Stimulated activated CD8-positive, alpha-beta memory T cell treated with anti-CD3 and anti-CD28 coated beads, Interleukin-15, amount 100 ng/mL, for 24 hours (primary cell): ENCODE data around the gene ACTA2.
A peak's percentile ranks its signal among the peaks of the same experiment; 100 is the strongest.

Experiments used
- DNase-seq: peaks from one replicate; pipeline ENCODE4 v3.0.0-alpha.2; 2020; ENCODE audit warnings: low read depth

The ACTA2 gene

DNA sequence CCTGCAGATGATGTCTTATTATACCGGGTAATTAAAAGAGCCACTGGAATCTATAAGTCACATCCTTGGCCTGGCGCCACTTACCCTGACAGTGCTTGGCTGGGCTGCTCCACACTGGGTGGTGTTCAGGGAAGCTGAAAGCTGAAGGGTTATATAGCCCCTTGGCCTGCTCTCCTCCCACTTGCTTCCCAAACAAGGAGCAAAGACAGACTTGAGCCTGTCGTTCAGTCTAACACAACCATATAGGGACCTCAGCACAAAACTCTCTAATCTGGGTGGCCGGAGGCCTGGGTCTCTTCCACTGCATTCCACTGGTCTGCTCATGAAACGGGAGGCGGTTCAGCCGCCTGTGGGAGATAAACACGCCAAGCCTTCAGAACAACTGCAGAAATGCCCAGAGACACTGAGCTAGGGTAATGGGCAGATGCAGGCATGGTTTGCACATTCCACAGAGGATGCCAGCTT lies at the start of gene ACTA2:
Gene ACTA2 (minus strand): TSS at position 127 of the 465 bp plus-strand sequence. CDS start 3,843 bp downstream, outside the sequence.
- DNase-seq = no peak

DNA sequence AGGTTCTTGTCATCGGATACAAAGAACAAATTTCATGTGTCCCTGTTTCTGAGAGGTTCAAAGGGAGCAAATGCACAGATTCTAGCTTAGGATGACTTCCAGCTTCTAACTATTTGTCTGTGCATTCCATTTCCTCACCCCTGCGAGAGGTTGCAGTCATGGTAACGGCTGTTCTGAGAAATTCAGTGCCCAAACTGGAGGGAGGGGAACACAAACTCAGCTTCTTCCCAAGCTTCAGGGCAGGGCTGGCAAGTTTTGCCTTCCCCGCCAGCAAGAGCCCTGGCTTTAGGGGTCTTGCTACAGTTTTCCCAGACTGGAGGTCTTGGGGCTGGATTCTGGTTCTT lies 49.1 kb upstream of the ACTA2 start:
- DNase-seq = no peak

DNA sequence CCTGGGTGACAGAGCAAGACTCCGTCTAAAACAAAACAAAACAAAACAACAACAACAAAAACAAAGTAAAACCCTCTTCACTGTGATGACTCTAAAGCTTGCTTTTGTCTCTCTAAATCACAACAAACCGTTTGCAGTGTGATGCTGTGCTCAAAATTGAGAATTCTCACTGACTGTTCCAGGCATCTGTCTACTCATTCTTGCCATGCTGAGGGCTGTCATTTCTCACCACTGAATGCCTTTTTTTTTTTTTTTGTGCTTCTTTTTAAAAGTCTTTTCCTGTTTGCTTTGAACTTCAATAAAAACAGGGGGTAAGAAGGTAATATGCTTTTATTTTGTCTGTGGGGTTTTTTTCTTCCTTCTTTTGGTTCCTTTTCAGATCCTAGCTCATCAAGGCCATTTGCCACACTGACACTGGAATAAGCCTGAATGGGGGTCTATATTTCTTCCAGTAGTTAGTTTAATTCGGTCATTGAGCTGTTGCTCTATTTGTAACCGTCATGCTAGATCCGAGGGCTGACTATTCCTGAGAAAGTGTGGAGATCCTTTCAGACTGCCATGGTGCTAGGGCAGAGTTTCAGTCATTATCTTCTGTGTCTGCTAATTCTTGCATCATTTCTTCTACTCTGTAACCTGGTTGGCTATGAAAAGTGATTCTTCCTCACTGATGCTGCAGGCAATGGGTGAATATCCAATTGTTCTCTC lies 48.6 kb upstream of the ACTA2 start:
- DNase-seq = no peak

DNA sequence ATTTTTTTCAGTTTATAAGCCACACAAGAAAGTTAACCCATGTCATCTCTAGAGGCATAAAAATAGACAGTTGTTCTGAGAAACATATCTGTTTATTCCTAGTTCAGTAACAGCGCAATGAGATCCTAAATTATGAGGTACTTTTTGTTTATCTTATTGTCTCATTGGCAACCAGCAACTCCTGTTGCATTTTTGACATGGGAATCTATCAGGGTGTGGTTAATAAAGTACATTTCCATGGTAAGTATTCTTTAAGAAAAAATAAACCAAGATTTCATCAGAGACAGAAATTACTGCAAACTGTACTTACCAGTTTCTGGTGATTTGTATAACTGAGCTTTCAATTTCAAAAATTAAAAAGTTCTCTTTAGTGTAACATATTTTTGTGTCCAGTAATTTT lies 47.1 kb upstream of the ACTA2 start:
- no peak for DNase-seq

DNA sequence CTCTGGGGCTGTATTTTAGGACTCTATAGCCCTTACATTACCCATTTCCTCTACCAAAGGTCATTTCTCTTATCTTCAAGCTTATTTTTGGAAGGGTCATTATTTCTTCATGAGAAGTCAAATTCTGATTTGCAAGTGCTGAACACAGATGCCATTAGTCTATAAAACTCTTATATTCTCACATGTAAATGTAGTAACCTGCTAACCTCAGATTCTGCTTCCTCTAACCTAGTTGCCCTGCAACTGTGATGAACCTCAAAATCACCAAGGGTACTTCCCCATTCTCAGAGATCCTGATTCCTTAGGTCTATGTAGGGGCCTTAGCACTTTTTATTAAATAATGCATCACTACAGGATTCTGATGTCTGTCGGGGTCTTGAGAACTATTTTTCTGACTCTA lies 44.4 kb upstream of the ACTA2 start:
- no peak for DNase-seq

DNA sequence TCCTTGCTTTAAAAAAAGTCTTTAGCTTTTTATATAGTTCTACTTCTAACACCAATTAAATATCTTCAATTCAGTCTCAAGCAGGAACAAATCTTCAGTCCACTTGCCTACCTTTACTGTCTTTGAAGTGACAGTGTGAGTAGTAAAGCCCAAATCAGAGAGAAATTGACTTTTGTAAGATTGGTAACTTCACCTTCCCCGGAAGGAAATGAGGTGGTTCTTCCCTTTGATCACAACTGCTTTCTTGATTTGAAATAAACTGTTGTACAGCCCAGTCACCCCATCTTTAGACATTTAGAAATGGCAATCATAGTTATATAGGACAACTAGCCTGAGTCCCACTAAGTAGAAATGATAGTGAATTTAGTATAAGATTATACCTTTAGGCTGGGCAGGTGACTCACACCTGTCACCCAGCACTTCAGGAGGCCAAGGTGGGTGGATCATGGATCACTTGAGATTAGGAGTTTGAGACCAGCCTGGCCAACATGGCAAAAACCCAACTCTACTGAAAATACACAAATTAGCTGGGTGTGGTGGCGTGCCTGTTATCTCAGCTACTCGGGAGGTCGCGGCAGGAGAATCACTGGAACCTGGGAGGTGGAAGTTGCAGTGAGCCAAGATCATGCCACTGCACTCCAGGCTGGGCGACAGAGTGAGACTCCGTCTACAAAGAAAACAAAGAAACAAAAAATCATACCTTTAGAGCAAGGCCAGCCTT lies 42.7 kb upstream of the ACTA2 start:
- no peak for DNase-seq

DNA sequence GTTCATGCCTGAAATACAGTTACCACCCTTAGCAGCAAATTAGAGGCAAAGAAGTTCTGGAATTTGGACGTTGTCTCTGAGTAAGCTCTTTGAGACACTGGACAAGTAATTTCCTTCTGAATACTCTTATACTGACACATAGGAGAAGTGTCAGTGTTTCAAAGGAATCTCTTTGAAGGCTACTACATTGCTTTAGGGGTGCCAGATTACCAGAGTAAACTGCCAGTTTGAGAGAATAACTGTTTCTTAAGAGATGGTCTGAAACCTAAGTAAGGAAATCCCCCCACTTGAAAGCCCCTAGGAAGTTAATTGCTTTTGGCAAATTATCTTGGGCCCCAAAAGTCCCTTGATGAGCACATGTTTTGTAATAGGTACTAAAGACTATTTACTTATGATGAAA lies 41.4 kb upstream of the ACTA2 start:
- no peak for DNase-seq

DNA sequence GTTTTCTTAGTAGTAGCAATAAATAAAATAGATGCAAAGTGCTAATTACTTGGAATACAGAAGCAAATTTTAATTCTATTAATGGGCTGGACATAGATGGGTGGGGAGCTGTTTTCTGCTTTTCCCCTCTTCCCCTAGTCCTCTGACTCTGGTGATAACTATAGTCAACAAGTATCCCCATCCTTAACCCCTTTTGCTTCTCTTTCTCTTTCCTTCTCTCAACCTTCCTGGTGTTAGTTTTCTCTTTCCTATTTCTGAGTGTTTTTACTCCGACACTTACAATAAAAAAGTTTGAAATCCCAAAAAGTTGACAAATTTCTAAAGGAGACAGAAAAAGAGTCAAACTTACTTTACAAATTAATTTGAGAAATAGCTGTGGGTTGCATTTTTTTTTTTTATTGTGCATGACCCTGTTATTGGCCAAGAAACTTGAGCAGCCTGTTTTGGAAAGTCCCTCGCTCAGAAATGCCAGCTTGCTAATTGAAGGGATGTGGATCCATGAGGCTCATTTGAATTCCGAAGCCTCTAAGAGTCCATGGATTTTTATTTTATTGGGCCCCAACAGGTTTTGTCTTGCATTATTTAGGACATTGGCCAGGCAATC lies 40.5 kb upstream of the ACTA2 start:
- no peak for DNase-seq

DNA sequence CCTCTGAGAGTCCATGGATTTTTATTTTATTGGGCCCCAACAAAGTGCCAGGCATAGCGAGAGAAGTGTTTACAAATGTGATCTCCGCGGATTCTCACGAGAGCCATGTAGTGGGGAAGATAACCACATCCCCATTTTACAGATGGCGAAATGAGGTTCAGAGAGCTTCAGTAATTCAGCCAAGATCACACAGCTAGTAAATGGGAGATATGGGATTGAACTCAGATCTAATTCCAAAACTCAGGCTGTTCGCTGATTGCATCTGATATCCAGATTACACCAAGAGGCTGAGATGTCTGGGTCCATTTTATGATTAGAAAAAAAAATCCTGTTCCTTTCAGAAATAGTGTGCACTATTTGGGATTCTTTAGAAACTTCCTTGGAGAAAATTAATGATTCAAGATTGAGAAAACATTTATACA lies 39.3 kb upstream of the ACTA2 start:
- DNase-seq = no peak

DNA sequence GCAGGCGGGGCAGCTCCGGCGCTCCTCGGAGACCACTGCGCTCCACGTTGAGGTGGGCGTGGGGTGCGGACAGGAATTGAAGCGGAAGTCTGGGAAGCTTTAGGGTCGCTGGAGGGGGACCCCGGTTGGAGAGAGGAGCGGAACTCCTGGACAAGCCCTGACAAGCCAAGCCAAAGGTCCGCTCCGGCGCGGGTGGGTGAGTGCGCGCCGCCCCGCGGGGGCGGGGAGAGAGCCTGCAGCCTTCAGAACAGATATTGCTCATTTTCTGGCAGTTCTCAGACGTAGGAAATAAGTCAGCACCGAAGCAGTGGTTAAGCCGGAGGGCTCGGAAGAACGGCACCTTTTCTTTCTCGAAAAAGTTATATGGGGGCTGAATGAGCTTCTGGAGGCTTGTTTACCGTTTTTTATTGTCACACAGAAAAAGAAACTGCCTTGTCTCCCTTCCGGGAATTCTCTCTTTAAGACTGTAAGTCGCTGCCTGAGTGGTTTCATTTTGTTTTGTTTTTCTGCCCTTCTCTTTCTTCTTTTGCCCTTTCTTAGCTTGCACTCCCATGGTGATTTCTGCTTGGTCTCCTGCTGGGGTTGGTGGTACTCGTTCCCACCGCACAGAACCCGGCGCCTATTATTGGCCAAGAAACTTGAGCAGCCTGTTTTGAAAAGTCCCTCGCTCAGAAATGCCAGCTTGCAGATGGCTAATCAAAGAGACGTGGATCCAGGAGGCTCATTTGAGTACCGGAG lies 38.8 kb upstream of the ACTA2 start:
- DNase-seq = peak; percentile 47

DNA sequence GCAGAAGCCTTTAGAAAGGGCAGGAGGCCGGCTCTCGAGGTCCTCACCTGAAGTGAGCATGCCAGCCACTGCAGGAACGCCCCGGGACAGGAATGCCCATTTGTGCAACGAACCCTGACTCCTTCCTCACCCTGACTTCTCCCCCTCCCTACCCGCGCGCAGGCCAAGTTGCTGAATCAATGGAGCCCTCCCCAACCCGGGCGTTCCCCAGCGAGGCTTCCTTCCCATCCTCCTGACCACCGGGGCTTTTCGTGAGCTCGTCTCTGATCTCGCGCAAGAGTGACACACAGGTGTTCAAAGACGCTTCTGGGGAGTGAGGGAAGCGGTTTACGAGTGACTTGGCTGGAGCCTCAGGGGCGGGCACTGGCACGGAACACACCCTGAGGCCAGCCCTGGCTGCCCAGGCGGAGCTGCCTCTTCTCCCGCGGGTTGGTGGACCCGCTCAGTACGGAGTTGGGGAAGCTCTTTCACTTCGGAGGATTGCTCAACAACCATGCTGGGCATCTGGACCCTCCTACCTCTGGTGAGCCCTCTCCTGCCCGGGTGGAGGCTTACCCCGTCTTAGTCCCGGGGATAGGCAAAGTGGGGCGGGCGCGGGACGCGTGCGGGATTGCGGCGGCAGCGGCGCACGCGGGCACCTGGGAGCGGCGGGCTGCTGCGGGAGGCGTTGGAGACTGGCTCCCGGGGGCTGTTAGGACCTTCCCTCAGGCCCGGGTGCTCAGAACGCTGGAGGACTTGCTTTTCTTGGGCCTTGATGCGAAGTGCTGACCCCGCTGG lies 38.0 kb upstream of the ACTA2 start, which contains the start of gene FAS:
Gene FAS (plus strand): TSS at position 415 of the 777 bp plus-strand sequence. CDS start 79 bp downstream, at position 494.
- peak; percentile 41 for DNase-seq

DNA sequence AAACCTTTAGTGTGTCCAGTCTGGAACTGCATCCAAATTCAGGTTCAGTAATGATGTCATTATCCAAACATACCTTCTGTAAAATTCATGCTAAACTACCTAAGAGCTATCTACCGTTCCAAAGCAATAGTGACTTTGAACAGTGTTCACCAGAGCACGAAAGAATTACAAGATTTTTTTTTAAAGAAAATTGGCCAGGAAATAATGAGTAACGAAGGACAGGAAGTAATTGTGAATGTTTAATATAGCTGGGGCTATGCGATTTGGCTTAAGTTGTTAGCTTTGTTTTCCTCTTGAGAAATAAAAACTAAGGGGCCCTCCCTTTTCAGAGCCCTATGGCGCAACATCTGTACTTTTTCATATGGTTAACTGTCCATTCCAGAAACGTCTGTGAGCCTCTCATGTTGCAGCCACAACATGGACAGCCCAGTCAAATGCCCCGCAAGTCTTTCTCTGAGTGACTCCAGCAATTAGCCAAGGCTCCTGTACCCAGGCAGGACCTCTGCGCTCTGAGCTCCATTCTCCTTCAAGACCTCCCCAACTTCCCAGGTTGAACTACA lies 37.3 kb upstream of the ACTA2 start:
- no peak for DNase-seq

DNA sequence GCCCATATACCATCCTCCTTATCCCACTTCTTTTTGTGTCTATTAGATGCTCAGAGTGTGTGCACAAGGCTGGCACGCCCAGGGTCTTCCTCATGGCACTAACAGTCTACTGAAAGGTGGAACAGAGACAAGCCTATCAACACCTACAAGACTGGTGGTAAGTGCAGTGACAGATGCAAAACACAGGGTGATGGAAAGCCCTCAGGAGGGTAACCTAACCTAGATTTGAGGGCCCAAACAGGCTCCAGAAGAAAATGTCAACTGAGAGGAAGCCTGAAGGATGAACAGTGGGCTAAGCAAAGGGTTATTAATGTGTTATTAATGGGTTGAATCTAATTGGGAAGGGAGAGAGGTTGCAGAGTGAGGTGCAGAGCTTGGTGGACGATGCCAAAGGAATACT lies 36.9 kb upstream of the ACTA2 start:
- DNase-seq = no peak

DNA sequence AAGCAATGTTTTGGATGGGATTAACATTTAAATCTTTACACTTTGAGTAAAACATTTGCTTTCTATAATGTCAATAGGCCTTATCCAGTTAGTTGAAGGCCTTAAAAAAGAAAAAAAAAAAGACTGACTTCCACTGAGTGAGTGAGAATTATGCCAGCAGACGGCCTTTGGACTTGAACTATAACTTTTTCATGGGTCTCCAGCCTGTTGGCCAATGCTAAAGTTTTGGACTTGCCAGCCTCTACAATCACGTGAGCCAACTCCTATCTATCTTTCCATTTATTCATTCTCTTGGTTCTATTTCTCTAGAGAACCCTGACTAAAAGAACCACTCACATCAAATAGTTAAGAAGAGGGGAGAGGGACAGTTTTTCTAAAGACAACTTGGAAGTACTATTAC lies 35.3 kb upstream of the ACTA2 start:
- no peak for DNase-seq

DNA sequence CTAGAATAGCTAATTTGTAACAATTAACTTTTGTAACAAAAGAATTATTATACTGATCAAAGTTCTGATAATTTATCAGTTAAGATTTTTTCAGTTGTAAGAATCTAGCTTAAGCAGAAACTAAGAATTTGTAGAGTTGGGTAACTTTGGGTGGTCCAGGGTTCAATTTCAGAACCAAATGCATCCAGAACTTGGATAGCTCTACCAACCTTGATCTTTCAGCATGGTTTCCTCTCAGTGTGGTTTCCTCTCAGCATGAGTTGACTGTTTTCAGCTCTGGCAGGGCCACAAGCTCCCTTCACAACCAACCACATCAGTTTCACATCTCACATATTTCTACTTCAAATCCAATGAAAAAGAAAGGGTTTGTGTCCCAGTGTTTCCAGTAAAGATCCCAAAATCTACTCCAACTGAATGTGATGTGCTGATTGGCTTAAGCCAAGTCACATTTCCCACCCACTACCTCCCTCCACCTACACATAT lies 34.7 kb upstream of the ACTA2 start:
- no peak for DNase-seq

DNA sequence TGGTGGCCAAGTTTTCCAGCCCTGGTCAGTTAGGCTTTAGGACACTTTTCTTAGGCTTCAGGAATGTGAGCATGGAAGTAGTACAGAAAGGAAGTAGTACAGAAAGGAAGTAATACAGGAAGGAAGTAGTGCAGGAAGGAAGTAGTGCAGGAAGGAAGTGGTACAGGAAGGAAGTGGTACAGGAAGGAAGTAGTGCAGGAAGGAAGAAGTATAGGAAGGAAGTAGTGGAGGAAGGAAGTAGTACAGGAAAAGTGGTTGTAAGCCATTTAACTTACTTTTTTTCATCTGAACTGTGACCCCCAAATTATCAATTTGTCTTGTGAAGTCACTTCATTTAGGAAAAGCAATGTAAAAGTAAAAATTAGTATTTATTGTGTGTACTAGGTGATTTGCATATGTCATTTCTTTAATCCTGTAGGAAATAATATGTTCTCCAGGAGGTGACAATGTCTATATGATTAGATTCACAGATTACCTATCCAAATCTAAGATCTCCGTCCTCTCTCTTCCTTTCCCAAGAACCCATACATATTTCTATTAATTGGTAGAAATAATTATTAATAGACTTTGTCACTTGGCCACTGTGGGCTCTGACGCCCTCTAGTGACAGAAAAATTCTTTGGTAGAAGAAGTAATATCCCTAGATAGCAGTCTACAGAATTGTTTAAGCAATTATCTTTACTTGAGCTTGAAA lies 34.1 kb upstream of the ACTA2 start:
- DNase-seq = no peak

DNA sequence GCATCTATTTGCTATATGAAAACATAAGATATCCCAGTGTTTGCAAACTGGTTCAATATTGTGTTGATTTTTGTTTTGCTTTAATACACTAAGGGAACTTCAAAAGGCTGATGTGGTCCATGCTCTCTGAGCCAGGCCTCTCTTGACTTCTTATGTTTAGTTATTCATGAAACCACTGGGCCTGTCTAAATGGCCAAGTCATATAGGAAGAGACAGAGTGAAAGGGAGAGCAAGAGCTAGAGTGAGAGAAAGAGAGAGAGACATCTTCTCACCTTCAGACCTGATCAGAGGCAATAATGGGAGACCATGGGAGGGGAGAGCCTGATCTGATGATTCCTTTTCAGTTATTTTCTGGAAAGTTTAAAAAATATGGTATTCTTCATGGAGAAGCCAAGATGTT lies 32.0 kb upstream of the ACTA2 start:
- no peak for DNase-seq

DNA sequence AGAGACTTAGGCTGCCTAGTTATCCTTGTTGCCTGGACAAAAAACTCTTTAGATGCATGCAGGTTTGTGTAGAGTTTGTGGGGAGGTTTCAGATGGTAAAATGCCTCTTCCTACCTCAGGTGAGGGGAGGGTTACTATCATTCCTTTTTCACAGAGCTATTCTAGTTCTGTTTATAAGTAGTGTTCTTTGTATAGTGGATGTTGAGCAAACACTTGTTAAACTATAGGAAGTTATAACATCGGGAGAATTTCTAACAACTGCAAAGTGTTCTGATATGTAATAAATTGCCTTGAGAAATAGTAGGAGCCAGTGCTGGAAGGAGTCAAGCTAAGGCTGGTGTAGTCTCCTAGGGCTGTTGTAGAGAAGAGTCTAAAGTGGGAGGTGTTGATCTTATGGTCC lies 31.4 kb upstream of the ACTA2 start:
- no peak for DNase-seq

DNA sequence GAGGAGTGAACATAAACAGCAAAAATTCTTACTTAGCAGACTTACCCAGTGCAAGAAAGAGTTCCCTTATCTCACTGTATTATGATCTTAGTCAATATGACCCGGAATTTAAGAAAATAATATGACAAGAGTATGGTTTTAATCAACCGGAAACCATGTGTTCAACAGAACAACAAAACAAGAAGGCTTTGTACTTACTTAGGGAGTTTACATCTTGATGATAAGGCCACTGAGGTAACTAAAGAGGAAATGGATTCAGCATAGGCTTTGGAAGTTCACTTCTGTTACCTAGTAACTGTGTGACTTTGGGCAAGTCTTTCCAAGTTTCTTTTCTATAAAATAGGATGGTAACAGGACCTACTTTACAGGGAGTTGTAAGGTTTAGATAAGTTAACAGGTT lies 30.6 kb upstream of the ACTA2 start:
- DNase-seq = no peak

DNA sequence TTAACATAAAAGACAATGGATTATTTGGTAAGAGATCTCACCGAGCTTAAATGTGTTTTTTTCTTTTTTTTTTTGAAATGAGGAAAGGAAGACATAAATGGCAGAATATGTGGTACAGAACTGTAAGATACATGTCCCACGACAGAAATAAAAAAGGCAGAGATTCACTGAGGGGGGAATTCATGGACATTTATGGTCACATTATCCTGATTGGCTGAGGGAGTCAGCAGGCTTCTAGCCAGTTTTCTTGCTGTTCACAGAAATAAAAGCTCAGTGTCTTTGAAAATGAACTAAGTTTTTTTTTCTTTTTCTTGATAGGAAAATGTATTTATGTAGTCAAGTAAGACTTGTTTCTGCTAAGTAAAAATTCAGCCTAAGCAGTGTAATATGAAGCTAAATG lies 29.8 kb upstream of the ACTA2 start:
- DNase-seq = no peak

DNA sequence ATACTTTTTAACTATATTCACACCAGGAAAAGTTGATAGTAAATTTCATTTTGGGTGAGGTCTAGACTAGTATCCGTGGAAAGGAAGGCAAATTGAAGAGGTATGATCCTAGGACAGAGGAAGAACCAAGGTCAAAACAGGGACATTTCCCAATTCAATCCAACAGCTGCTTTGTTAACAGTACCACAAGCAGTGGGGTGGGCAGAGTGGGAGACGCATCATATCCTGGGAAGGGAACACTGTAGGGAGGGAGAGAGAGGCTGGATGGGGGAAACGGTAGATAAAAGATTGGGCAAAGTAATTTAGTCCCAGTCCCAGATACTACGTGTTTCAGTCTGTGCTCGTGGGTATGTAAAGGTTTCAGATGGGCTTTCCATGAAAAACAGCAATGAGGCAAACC lies 28.9 kb upstream of the ACTA2 start:
- no peak for DNase-seq
